Measurements from ENCODE around the gene TEAD4. TPM values are rescaled to one million over a fixed set of nuclear protein-coding genes. Genes with fewer than 3 reads are reported as not detected.

The TEAD4 gene
- total RNA-seq, 1 donor from 2014 or later = 15.8 TPM

GRCh38 chr12:3002646-3003045 lies 43.4 kb downstream of the TEAD4 start:
- DNase-seq (ENCODE audit: low spot score) = no peak

- no peak for DNase-seq (ENCODE audit: low spot score)
Observed at GRCh38 chr12:3003357-3003992, 44.3 kb downstream of the TEAD4 start.

GRCh38 chr12:3004655-3005565 lies 45.7 kb downstream of the TEAD4 start:
- no peak for DNase-seq (ENCODE audit: low spot score)

- no peak for DNase-seq (ENCODE audit: low spot score)
Observed at GRCh38 chr12:3005736-3006135, 46.5 kb downstream of the TEAD4 start.

GRCh38 chr12:3009780-3010179 lies 50.6 kb downstream of the TEAD4 start:
- no peak for DNase-seq (ENCODE audit: low spot score)

GRCh38 chr12:3010214-3010930 lies 51.2 kb downstream of the TEAD4 start:
- no peak for DNase-seq (ENCODE audit: low spot score)

GRCh38 chr12:3012786-3013185 lies 53.6 kb downstream of the TEAD4 start:
- no peak for DNase-seq (ENCODE audit: low spot score)

- DNase-seq (ENCODE audit: low spot score) = no peak
Observed at GRCh38 chr12:3014641-3015040, 55.4 kb downstream of the TEAD4 start.

GRCh38 chr12:3015356-3015755 lies 56.2 kb downstream of the TEAD4 start:
- no peak for DNase-seq (ENCODE audit: low spot score)

GRCh38 chr12:3016191-3016590 lies 57.0 kb downstream of the TEAD4 start:
- DNase-seq (ENCODE audit: low spot score) = no peak

- DNase-seq (ENCODE audit: low spot score) = no peak
Observed at GRCh38 chr12:3017281-3017680, 58.1 kb downstream of the TEAD4 start.

- DNase-seq (ENCODE audit: low spot score) = no peak
Observed at GRCh38 chr12:3018284-3019004, 59.2 kb downstream of the TEAD4 start.

- no peak for DNase-seq (ENCODE audit: low spot score)
Observed at GRCh38 chr12:3019005-3019680, 59.9 kb downstream of the TEAD4 start.

GRCh38 chr12:3020399-3020798 lies 61.2 kb downstream of the TEAD4 start:
- DNase-seq (ENCODE audit: low spot score) = no peak

GRCh38 chr12:3020850-3021435 lies 61.7 kb downstream of the TEAD4 start:
- DNase-seq (ENCODE audit: low spot score) = no peak

GRCh38 chr12:3022411-3022810 lies 63.2 kb downstream of the TEAD4 start:
- no peak for DNase-seq (ENCODE audit: low spot score)

- DNase-seq (ENCODE audit: low spot score) = no peak
Observed at GRCh38 chr12:3022961-3023360, 63.8 kb downstream of the TEAD4 start.

GRCh38 chr12:3028108-3028507 lies 68.9 kb downstream of the TEAD4 start:
- DNase-seq (ENCODE audit: low spot score) = no peak

- DNase-seq (ENCODE audit: low spot score) = no peak
Observed at GRCh38 chr12:3030821-3031429, 71.7 kb downstream of the TEAD4 start.

- no peak for DNase-seq (ENCODE audit: low spot score)
Observed at GRCh38 chr12:3032161-3032560, 73.0 kb downstream of the TEAD4 start.

All from ureter (tissue), 1 donor.